Skeletal muscle cell (primary cell): ENCODE measurements around the gene POLR3H.
"Not testable (repeated sequence)": the region's sequence is repeated elsewhere in the genome, so short reads cannot be mapped to it uniquely, and the experiment has no call there.

ENCODE experiments used
- DNase-seq: peaks from one replicate; pipeline ENCODE4 v3.0.0-alpha.2; 2010; ENCODE audit warnings: low read depth
- H3K4me3 ChIP-seq: 2 replicates; pipeline ENCODE4 v1.5.1; 2011; ENCODE audit warnings: low read depth, mild to moderate bottlenecking, control low read depth, low read length, moderate library complexity

Gene POLR3H, protein sequence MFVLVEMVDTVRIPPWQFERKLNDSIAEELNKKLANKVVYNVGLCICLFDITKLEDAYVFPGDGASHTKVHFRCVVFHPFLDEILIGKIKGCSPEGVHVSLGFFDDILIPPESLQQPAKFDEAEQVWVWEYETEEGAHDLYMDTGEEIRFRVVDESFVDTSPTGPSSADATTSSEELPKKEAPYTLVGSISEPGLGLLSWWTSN

DNA sequence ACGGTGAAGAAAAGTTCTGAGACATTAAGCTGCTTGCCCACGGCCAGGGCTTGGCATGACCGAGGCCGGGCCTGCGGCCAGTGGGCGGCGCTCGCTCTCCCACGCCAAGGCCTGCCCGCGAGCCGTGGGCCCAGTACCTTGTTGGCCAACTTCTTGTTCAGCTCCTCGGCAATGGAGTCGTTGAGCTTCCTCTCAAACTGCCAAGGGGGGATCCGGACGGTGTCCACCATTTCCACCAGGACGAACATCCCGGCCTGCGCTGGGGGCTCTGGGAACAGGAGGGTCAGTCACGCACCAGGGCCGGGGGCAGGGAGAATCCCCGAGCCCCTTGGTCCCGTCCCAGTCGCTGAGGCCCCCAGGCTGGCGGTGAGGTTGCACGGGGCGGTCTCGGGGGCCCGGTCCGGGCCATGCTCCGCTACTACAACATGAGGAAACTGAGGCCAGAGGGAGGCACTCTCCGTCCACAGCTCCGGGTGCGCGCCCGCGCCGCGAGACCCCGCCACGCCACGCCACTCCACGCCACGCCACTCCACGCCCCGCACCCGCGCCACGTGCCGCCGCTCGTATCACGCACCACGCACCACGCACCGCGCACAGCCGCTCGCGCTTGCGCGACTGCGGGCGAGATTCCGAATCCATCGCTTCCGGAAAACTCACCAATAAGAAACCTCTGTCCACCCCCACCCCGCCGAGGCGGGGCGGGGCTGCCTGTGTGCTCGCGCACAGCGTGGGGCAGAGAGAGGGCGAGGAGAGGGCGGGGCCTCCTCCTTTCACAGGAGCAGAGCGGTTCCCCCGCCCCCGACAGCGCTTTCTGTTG is at the start of gene POLR3H:
TSS of gene POLR3H (minus strand) at position 617 of the 817 bp plus-strand sequence. CDS start at position 248, 369 bp downstream.
- peak; percentile 91 for DNase-seq
- H3K4me3 ChIP-seq: peak within 1 kb of the TSS; percentile 94

DNA sequence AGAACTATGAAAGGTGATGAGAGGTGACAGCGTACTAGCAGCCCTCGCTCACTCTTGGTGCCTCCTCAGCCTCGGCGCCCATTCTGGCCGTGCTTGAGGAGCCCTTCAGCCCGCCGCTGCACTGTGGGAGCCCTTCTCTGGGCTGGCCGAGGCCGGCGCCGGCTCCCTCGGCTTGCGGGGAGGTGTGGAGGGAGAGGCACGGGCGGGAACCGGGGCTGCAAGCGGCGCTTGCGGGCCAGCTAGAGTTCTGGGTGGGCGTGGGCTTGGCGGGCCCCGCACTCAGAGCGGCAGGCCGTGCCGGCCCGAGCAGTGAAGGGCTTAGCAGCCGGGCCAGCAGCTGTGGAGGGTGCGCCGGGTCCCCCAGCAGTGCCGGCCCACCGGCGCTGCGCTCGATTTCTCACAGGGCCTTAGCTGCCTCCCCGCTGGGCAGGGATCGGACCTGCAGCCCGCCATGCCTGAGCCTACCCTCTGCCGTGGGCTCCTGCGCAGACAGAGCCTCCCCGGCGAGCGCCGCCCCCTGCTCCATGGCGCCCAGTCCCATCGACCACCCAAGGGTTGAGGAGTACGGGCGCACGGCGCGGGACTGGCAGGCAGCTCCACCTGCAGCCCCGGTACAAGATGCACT is 49.2 kb upstream of the POLR3H start:
- not testable (repeated sequence) for H3K4me3 ChIP-seq

DNA sequence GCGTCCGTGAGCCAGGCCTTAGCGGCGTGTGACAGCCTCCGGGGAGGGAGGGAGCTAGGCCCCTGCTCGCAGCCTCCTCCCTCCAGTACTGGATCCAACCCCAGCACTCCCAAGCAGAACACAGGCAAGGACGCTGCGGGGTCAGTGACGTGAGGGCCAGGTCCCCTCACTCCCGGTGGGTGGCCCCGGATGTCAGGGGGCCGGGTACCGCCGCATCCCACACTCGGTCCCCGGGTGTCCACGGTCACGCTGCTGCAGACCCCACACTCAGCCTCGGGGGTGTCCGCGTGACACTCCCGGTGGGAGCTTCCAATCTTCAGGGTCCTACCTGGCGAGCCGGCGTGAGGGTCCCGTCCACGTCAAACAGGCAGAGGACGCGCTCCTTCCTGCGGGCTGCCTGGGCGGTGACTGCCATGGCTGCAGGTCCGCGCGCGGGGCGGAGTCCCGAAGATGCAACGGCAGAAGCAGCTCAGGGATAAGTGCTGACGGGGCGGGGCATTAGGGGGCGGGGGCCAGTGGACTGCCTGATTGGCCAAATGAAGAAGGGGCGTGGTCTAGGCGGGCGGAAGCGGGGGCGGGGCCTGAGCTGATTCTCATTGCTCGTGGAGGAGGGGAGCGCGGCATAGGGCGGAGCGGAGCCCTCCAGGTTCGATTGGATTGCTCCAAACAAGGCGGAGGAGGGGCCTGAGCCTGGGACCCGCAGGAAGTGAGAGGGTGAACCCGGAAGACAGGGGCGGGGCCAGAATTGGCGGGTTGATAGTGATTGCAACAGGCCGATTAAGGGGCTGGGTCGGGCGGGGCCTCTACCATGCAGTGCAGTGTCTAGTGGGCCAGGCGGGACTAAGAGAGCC is 45.3 kb upstream of the POLR3H start, which contains the start of gene PMM1:
TSS of gene PMM1 (minus strand) at position 450 of the 851 bp plus-strand sequence. CDS start at position 415, 35 bp downstream.
- peak; percentile 98 for DNase-seq
- H3K4me3 ChIP-seq: peak within 1 kb of the TSS; percentile 89

More for the DNA sequence above, 49.2 kb upstream of the POLR3H start:
- not testable (repeated sequence) for DNase-seq

DNA sequence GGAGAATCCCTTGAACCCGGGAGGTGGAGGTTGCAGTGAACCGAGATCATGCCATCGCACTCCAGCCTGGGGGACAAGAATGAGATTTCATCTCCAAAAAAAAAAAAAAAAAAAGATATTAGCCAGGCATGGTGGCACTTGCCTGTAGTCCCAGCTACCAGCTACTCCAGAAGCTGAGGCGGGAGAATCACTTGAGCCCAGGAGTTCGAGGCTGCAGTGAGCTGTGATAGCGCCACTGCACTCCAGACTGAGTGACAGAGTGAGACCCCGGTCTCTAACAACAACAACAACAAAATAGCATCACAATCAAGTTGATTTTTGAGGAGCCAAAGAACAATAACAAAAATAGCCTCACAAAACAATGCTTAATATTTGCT is 43.1 kb upstream of the POLR3H start:
- no peak for DNase-seq
- H3K4me3 ChIP-seq: no peak overlapping the region

DNA sequence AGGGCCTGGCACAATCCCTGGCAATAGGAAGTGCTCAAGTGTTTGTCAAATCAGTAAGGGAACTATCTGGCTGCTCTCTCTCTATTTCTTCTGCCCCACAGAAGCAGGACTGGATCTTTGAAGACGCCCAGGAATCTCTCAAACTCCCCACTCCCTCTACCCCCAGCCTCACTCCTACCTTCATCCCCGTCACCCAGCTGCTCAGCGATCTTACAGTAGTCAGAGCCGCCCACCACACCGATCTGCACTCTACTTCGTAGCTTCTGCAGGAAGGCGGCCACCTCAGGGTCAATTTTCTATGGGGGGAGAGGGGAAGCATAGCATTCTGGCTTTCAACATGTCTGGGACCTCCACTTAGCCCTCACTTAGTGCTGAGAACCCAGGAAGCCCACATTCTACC is 41.6 kb upstream of the POLR3H start:
- no peak for DNase-seq
- H3K4me3 ChIP-seq: no peak overlapping the region

DNA sequence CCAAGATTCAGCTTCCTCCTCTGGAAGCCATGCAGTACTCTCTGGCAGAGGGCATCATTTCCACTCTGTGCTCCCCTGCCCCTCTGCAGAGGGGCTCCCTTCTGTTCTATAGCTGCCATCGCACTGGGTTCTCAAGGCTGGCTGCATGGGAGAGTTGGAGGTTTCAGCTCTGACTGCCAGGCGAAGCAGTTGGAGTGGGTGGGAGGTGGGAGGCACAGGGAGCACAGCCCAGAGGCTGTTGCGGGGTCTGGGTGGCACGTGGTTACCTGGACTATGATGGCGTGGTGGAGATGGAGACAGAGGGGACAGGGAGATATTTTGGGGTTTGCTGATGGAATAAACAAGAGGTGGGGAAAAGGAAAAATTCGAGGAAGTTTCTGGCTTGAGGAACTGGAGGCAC is 40.6 kb upstream of the POLR3H start:
- no peak overlapping the region for H3K4me3 ChIP-seq
- DNase-seq: no peak

DNA sequence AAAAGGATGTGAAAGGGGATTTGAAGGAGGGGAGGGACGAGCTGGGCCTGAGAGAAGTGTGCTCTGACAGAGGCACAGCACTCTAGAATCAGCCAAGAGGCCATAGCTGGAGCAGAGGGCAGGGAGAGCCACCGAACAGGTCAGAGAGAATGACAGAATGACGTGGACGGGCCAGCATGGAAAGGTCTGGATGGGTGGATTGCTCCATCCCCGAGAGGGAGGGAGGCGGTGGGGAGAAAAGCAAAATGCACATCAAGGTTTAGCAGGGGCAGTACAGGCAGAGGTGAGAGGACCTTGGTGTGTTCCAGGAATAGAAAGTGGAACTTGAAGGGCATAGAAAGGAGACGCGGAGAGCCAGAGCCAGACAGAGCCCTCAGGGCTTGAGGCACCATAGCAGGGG is 38.4 kb upstream of the POLR3H start:
- no peak for DNase-seq
- no peak overlapping the region for H3K4me3 ChIP-seq

DNA sequence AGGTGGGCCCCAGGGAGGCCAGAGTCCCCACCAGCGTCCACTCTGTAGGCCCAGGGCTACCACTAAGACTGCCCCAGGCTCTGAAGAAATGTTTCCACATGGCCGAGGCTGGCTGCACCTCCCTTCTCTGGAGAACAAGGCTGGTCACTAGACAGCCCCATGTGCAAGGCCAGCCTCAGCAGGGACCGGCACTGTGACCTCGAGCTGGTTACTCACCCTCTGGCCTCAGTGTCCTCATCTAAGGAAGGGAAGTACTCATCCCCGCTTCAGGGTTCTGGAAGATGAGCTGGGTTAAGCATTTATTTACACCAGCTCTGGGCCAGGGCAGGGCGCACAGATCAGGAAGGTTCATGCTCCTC is 35.7 kb upstream of the POLR3H start:
- no peak for DNase-seq
- no peak overlapping the region for H3K4me3 ChIP-seq

DNA sequence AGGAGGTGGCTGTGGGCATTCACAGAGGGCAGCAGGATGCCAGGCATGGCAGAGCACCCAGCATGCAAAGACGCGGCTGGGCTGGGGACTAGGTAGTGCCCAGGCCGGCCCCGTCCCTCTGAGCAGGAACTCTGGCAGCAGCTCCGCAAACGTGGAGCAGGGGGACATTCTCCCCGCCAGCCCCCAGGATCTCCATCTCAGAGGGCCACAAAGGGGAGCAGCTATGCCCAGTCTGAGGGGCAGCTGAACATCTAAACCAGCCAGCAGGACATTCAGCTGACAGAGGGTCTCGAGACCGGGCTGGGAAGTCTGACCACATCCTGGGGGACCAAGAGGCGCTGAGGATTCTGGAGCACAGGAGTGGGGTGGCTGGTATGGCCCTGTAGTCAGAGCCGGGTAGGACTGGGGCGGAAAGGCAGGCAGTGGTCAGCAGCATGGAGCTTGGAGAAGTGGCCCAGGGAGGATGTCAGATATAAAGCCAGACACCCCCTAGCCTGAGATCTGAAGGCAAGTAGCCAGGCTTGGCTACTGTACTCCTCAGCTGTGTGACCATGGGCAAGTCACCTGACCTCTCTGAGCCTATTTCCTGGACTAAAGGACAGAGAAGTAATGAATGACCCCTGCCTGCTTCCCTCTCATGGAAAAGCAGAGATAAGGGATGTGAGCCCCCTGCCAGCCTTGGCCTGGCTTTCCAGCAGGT is 35.2 kb upstream of the POLR3H start:
- H3K4me3 ChIP-seq: no peak overlapping the region
- no peak for DNase-seq

DNA sequence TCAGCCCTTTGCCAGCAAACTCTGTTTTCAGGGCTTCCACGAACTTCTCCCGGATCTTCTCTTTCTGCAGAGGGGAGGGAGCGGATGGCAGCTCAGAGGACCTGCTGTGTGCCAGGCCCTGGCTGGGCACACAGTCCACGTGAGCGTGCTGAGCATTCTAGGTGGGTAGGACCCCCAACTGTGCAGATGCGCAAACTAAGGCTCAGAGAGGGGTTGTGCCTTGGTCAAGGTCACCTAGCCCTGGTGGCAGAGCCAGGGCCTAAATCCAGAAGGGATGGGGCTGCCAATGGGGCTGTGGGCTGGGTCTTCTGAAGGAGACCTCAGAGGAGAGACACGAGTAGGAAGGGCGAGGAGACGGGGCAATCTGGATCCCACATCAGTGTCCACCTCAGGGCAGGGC is 34.5 kb upstream of the POLR3H start:
- no peak for DNase-seq
- no peak overlapping the region for H3K4me3 ChIP-seq

DNA sequence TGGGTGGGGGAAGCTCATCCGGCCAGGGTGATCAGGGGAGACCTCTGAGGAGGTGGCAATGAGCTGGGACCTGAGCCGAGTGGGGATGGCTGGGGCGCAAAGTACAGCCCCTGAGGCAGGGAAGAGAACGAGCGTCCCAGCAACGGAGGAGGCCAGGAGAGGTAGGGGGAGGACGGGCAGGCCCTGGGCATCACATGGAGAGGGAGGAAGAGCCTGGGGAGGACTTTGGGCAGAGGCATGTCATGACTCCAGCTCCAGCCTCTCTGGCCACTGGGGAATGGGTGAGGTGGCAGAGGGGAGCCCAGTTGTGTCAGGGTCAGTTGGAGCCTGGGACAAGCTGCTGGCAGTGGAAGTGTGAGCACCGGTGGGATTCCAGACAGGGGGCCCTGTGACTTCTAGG is 33.8 kb upstream of the POLR3H start:
- DNase-seq: no peak
- H3K4me3 ChIP-seq: no peak overlapping the region

DNA sequence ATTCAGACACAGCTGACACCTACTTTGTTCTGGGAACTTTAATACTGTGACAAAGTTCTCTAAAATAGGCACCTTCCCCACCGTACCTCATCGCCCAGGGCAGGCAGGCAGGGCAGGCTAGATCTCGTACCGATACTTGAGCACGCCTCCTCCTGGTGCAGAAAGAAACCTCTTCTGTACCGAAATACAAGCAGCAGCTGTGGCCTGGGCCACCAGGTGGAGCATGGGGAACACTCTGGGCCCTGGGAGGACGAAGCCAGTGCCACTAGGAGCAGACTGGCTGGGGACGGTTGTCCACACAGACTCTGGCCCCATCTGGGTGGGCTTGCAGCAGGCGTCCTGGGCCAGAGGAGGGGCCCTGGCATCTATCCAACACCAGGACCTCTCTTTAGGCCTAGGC is 32.6 kb upstream of the POLR3H start:
- no peak overlapping the region for H3K4me3 ChIP-seq
- no peak for DNase-seq

DNA sequence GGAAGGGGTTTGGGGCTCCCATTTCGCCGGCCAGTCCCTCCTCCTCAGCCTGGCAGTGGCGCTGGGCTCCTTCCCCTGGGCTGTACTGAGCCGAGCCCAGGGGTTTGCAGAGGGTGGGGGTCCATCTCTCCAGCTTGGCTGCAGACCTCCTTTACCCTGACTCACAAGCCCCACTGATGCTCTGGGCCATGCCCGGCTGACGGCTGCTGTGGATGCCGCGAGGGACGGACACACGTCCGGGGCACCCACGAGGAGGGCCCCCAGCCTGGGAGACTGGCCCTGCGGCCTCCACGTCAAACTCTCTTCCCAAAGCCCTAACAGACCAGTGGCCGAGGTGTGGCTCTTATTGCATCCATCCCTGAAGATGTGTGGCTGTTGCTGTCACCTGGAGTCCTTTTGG is 31.3 kb upstream of the POLR3H start:
- no peak overlapping the region for H3K4me3 ChIP-seq
- no peak for DNase-seq

DNA sequence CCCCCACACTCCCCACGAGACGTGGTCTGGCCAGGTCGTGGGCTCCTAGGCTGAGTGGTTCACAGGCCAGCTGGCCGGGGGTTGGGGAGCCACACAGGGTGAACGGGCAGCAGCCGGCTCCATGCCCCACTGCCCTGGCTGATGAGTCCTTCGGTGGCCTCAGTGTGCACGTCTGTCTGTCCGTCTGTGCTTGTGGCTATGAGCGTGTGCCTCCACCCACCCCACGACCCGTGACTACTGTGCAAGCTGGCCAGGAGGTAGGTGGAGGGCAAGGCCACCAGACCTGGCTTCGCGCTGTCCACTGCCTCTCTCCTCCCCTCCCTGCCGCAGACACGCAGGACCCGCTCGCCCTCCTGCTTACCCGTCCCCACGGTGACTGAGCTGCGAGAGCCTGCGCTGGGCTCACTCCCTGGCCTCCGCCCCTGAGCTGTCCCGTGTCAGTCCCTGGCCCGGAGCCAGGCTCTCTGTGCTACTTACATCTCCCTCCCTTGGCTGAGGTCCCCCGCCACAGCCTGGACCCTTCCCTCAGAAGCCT is 30.6 kb upstream of the POLR3H start:
- no peak overlapping the region for H3K4me3 ChIP-seq
- DNase-seq: no peak

DNA sequence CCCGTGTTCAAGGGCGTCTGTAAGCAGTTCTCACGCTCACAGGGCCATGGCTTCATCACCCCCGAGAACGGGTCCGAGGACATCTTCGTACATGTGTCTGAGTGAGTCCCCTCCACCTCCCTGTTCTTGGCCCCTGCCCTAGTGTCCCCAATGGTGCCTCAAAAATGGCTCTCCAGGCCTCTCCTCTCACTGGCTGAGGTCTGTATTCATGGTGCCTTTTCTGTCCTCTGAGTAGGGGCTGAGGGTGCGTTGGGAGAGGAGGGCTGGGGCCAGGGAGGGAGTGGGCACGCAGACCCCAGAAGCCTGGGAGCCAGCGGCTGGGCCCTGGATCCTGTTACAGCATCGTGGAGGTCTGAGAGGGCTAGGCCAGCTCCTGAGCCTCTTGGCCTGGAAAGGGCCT is 29.4 kb upstream of the POLR3H start:
- no peak overlapping the region for H3K4me3 ChIP-seq
- DNase-seq: no peak

DNA sequence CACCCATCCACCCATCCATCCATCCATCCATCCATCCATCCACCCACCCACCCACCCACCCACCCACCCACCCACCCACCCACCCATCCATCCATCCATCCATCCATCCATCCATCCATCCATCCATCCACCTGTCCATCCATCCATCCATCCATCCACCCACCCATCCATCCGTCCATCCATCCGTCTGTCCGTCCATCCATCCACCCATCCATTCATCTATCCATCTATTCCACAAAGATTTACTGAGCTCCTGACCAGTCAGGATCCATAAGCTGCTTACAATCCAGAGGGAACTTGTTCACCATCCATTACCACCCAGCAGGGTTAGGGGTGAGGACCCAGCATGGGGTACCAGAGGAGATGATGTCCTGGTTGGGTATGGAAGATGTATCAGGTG is 28.0 kb upstream of the POLR3H start:
- DNase-seq, H3K4me3 ChIP-seq: not testable (repeated sequence)

DNA sequence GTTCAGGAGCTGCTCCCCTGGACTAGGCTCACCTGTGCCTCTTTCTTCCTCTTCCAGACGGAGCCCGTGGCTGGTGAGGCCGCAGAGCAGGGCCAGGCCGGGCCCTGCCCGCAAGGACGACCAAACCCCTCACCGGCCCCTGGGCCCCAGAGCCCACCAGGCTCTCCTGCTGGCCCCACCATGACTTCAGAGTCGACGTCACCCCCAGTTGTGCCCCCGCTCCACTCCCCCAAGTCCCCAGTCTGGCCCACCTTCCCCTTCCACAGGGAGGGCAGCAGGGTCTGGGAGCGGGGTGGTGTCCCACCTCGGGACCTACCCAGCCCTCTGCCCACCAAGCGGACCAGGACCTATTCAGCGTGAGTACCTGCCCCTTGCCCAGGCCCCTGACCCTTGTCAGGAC is 27.5 kb upstream of the POLR3H start:
- no peak for DNase-seq
- no peak overlapping the region for H3K4me3 ChIP-seq

DNA sequence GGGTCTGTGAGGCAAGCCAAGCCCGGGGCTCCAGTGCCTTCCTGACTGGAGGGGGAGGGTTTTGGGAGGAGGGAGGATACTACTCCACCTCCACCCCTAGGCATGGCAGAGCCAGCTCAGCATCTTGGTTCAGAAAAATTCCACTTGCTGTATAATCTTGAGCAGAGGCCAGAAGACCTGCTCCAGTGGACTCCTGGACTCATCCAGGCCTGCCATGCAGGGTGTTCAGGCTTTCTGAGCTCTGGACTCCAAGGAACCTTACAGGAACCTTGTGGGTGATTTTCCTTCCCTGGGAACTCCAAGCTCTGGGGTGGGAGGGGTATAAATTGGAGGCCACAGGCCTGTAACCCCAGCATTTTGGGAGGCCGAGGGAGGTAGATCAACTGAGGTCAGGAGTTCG is 26.0 kb upstream of the POLR3H start:
- no peak overlapping the region for H3K4me3 ChIP-seq
- DNase-seq: no peak

DNA sequence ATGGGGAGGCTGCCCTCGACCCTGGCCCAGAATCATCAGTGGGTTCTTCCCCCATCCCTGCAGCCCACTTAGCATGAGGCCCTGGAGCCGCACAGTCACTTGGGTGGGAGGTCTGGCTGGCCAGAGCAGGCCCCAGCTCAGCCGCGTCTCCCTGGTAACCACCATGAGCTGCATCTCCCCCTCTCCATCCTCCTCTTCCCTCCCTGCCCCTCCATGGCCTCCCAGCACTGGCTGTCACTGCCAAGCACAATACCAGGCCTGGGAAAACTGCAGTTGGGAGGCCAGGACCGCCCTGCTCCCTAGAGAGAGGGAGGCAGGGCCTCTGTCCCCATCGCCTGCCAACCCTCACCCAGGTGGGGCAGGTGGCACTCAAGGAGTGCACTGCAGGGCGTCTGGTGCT is 24.5 kb upstream of the POLR3H start:
- no peak overlapping the region for H3K4me3 ChIP-seq
- no peak for DNase-seq
